ENCODE data around the gene FCN2. TPM values are rescaled to one million over a fixed set of nuclear protein-coding genes. Genes with fewer than 3 reads are reported as not detected.

FCN2 gene
- total RNA-seq, 2 experiments from 2014 or later = not detected

DNA sequence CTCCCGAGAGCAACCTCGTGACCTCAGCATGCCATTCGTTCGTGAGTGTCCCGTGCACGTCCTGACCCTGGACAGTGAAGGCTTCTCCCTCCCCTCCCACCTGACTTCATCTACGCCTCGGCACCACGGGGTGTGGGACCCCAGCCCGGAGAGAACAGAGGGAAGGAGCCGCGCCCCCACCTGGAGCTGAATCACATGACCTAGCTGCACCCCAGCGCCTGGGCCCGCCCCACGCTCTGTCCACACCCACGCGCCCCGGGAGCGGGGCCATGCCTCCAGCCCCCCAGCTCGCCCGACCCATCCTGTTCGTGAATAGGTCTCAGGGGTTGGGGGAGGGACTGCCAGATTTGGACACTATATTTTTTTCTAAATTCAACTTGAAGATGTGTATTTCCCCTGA lies 38.3 kb upstream of the FCN2 start:
- no TSS peak for BruUV-seq (replicated peaks)
- Histone ChIP-seq H3K9me3 (ENCODE audit: low read length) (no peaks in the 10 kb centered on the region), H3K79me2 (ENCODE audit: insufficient read depth, low read depth, low read length) (no peaks in the 10 kb centered on the region), H2AFZ (ENCODE audit: low read length) (no peak overlapping the region), H3K36me3 (ENCODE audit: insufficient read depth, low read length) (no peaks in the 10 kb centered on the region), H3K4me1 (ENCODE audit: insufficient read depth, low read length, poor library complexity, severe bottlenecking) (no peaks in the 10 kb centered on the region), H3K27ac (ENCODE audit: low read depth, low read length, poor library complexity, severe bottlenecking) (no peak overlapping the region), H3K4me3 (ENCODE audit: low read depth, low read length, poor library complexity, severe bottlenecking) (no peak overlapping the region), H3K9me2 (ENCODE audit: insufficient read depth, low read length) (no peaks in the 10 kb centered on the region), H3K4me2 (ENCODE audit: low read length) (no peak overlapping the region), H4K20me1 (ENCODE audit: insufficient read depth, low read length) (no peaks in the 10 kb centered on the region; the same call in 1 of the 2 replicates)
- intact Hi-C loops (cut with micrococcal nuclease; ENCODE audit: unreplicated experiment) = no loop called here
- CTCF ChIA-PET (ENCODE audit: unreplicated experiment) = no interaction called here
- TF ChIP-seq EZH2phosphoT487 (IDR thresholded peaks at IDR 0.05; ENCODE audit: borderline replicate concordance, low read depth, low read length) = no peak
- TF ChIP-seq, protein P1, sequence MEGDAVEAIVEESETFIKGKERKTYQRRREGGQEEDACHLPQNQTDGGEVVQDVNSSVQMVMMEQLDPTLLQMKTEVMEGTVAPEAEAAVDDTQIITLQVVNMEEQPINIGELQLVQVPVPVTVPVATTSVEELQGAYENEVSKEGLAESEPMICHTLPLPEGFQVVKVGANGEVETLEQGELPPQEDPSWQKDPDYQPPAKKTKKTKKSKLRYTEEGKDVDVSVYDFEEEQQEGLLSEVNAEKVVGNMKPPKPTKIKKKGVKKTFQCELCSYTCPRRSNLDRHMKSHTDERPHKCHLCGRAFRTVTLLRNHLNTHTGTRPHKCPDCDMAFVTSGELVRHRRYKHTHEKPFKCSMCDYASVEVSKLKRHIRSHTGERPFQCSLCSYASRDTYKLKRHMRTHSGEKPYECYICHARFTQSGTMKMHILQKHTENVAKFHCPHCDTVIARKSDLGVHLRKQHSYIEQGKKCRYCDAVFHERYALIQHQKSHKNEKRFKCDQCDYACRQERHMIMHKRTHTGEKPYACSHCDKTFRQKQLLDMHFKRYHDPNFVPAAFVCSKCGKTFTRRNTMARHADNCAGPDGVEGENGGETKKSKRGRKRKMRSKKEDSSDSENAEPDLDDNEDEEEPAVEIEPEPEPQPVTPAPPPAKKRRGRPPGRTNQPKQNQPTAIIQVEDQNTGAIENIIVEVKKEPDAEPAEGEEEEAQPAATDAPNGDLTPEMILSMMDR (conservative IDR thresholded peaks at IDR 0.05; ENCODE audit: low read length) = no peak
- POLR2A ChIA-PET = no interaction called here
- no peak for DNase-seq (ENCODE audit: low spot score)

DNA sequence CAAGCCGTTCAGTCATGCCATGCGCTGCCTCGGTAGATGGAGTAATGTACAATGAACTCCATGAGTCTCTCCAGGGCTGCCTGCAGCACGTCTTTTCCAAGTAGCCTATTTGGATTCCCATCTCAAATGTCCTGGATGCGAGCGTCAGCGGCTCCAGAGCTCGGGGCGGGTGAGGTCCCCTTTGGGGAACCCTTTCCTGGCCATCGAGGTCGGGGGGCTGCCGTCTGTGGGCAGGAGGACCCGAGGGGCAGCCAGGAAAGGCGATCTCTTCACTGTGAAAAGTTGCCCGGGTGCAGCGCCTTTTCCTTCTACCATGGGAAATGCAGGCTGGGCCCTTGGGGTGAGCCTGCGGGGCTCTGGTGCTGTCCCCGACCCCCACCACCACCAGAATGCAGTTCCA lies 36.9 kb upstream of the FCN2 start:
- Histone ChIP-seq H3K9me2 (ENCODE audit: insufficient read depth, low read length) (no peaks in the 10 kb centered on the region), H3K9me3 (ENCODE audit: low read length) (no peaks in the 10 kb centered on the region), H4K20me1 (ENCODE audit: insufficient read depth, low read length) (no peaks in the 10 kb centered on the region; the same call in 1 of the 2 replicates), H3K4me3 (ENCODE audit: low read depth, low read length, poor library complexity, severe bottlenecking) (no peak overlapping the region), H3K79me2 (ENCODE audit: insufficient read depth, low read depth, low read length) (no peaks in the 10 kb centered on the region), H3K4me2 (ENCODE audit: low read length) (no peak overlapping the region), H2AFZ (ENCODE audit: low read length) (no peak overlapping the region), H3K4me1 (ENCODE audit: insufficient read depth, low read length, poor library complexity, severe bottlenecking) (no peaks in the 10 kb centered on the region), H3K27ac (ENCODE audit: low read depth, low read length, poor library complexity, severe bottlenecking) (no peak overlapping the region), H3K36me3 (ENCODE audit: insufficient read depth, low read length) (no peaks in the 10 kb centered on the region)
- ChIA-PET POLR2A (no interaction called here), CTCF (ENCODE audit: unreplicated experiment) (no interaction called here)
- DNase-seq (ENCODE audit: low spot score) = no peak
- BruUV-seq (replicated peaks) = no TSS peak
- TF ChIP-seq, protein P1 (conservative IDR thresholded peaks at IDR 0.05; ENCODE audit: low read length) = no peak
- no peak for TF ChIP-seq EZH2phosphoT487 (IDR thresholded peaks at IDR 0.05; ENCODE audit: borderline replicate concordance, low read depth, low read length)
- intact Hi-C loops (cut with micrococcal nuclease; ENCODE audit: unreplicated experiment) = no loop called here

DNA sequence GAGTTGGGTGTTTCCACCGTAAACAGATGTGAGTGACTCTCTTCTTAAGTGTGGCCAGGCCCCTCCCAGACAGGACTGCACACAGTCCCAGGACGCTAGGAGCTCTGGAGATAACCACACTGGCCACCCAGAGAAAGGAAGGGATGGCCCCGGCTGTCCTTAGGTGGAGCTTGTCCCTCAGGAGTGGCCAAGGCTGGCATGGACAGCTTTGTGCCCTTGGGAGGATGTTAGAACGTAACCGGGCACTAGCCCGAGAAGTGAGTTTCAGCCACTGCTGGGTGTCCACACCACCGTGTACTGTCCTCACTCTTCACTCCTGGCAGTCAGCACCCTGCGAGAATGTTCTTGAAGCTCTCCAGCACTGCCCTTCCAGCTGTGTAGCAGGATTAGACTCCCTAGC lies 35.8 kb upstream of the FCN2 start:
- H3K36me3 ChIP-seq (ENCODE audit: insufficient read depth, low read length) = no peaks in the 10 kb centered on the region
- no peak overlapping the region for H2AFZ ChIP-seq (ENCODE audit: low read length)
- no peak overlapping the region for H3K4me3 ChIP-seq (ENCODE audit: low read depth, low read length, poor library complexity, severe bottlenecking)
- no peak overlapping the region for H3K27ac ChIP-seq (ENCODE audit: low read depth, low read length, poor library complexity, severe bottlenecking)
- no peaks in the 10 kb centered on the region; the same call in 1 of the 2 replicates for H4K20me1 ChIP-seq (ENCODE audit: insufficient read depth, low read length)
- no peak for DNase-seq (ENCODE audit: low spot score)
- intact Hi-C loops (cut with micrococcal nuclease; ENCODE audit: unreplicated experiment) = no loop called here
- no peaks in the 10 kb centered on the region for H3K9me3 ChIP-seq (ENCODE audit: low read length)
- TF ChIP-seq, protein P1 (conservative IDR thresholded peaks at IDR 0.05; ENCODE audit: low read length) = no peak
- TF ChIP-seq EZH2phosphoT487 (IDR thresholded peaks at IDR 0.05; ENCODE audit: borderline replicate concordance, low read depth, low read length) = no peak
- ChIA-PET CTCF (ENCODE audit: unreplicated experiment) (no interaction called here), POLR2A (no interaction called here)
- BruUV-seq (replicated peaks) = no TSS peak
- H3K4me2 ChIP-seq (ENCODE audit: low read length) = no peak overlapping the region
- no peaks in the 10 kb centered on the region for H3K4me1 ChIP-seq (ENCODE audit: insufficient read depth, low read length, poor library complexity, severe bottlenecking)
- H3K79me2 ChIP-seq (ENCODE audit: insufficient read depth, low read depth, low read length) = no peaks in the 10 kb centered on the region
- no peaks in the 10 kb centered on the region for H3K9me2 ChIP-seq (ENCODE audit: insufficient read depth, low read length)

Measured in OCI-LY7 (cell line).